K562 (cell line): ENCODE measurements around the gene SCAPER. TPM values are rescaled to one million over a fixed set of nuclear protein-coding genes. Genes with fewer than 3 reads are reported as not detected.
"Not testable (repeated sequence)": the region's sequence is repeated elsewhere in the genome, so short reads cannot be mapped to it uniquely, and the experiment has no call there.

Experiments used
- ATAC-seq: fragments of 200-7000 bp; cut with Tn5 transposase; 3 replicates; pipeline ENCODE4 v1.9.1; 2020; ENCODE audit warnings: moderate library complexity
- BruUV-seq: library from RNA; stranded (reverse); fragments of 400-500 nt; replicated peaks from 2 replicates; lab custom pipeline; 2021; lab: Mats Ljungman, UMichigan
- CTCF ChIA-PET: fragments of 300-600 bp; formaldehyde crosslinking; extraction: SDS; loops from one replicate; lab custom pipeline; 2021; ENCODE audit warnings: low intra/inter-chr PET ratio; lab: Yijun Ruan, JAX
- POLR2A ChIA-PET: fragments of 300-600, 350-650 bp; sonication (Branson Sonifier 250); formaldehyde crosslinking; extraction: SDS; loops from one replicate; lab custom pipeline; 2021; ENCODE audit warnings: antibody characterized with exemption, inconsistent platforms; lab: Yijun Ruan, JAX
- DNase-seq, 4 experiments: peaks; one replicate each; pipeline versions ENCODE4 v3.0.0 to v3.0.0-alpha.2; 2011 to 2018; ENCODE audit warnings: low spot score in 3 of 4, mixed read lengths in 3 of 4; ENCODE audit errors: extremely low read depth in 1 of 4
- FAIRE-seq: peaks from 2 replicates; lab custom pipeline; 2011; peaks lifted over from hg19 to GRCh38; lab: Jason Lieb, UNC
- H2AFZ ChIP-seq: 2 replicates; pipeline ENCODE4 v1.6.0; 2011; ENCODE audit warnings: low read depth, low read length, control low read depth, inconsistent platforms
- H3K27ac ChIP-seq: fragments of 200-600 bp; 3 replicates; pipeline ENCODE4 v1.8.0; 2011; ENCODE audit warnings: low read depth, mild to moderate bottlenecking, control low read depth, inconsistent platforms, low read length, moderate library complexity, mixed read lengths; ENCODE audit errors: extremely low read depth
- H3K27me3 ChIP-seq, 2 experiments: fragments of 300-600 bp in 1 of 2; 2 replicates in 1 of 2; 3 replicates in 1 of 2; pipeline versions ENCODE4 v1.6.0 to v1.8.0; 2011; ENCODE audit warnings: inconsistent platforms in 2 of 2, low read length in 2 of 2, mild to moderate bottlenecking in 1 of 2, mixed read lengths in 1 of 2, moderate library complexity in 1 of 2; ENCODE audit not compliant: control insufficient read depth in 2 of 2, insufficient read depth in 2 of 2
- H3K36me3 ChIP-seq: fragments of 300-600 bp; 3 replicates; pipeline ENCODE4 v1.8.0; 2011; ENCODE audit warnings: mild to moderate bottlenecking, low read length, inconsistent platforms; ENCODE audit not compliant: control insufficient read depth, insufficient read depth
- H3K4me1 ChIP-seq, 2 experiments: fragments of 200-600 bp in 1 of 2; replicated peaks in 1 of 2; 2 replicates in 1 of 2; 3 replicates in 1 of 2; pipeline versions ENCODE4 v1.5.1 to v1.8.0; 2011; ENCODE audit warnings: inconsistent platforms in 2 of 2, low read length in 2 of 2, mild to moderate bottlenecking in 1 of 2, mixed read lengths in 1 of 2, moderate library complexity in 1 of 2; ENCODE audit not compliant: control insufficient read depth in 2 of 2, insufficient read depth in 2 of 2
- H3K4me2 ChIP-seq: 2 replicates; pipeline ENCODE4 v1.6.1; 2011; ENCODE audit warnings: low read length, control low read depth, inconsistent platforms, mixed read lengths; ENCODE audit not compliant: insufficient read depth
- H3K4me3 ChIP-seq: fragments of 200-600 bp; sonication (generic), shearing (Covaris generic); 2 replicates; pipeline ENCODE4 v1.5.1; 2016; ENCODE audit warnings: control low read depth, inconsistent platforms
- H3K79me2 ChIP-seq: fragments of 200-600 bp; 3 replicates; pipeline ENCODE4 v1.8.0; 2011; ENCODE audit warnings: low read length, inconsistent platforms; ENCODE audit not compliant: control insufficient read depth, insufficient read depth
- H3K9ac ChIP-seq, 2 experiments: 2 replicates each; pipeline versions ENCODE4 v1.6.0 to v1.6.1; 2011; ENCODE audit warnings: low read depth in 2 of 2, low read length in 2 of 2, control low read depth in 1 of 2, inconsistent platforms in 1 of 2, mild to moderate bottlenecking in 1 of 2, mixed read lengths in 1 of 2; ENCODE audit not compliant: insufficient read depth in 1 of 2
- H3K9me1 ChIP-seq: one replicate; pipeline ENCODE4 v1.6.0; 2011; ENCODE audit warnings: inconsistent platforms, mild to moderate bottlenecking, low read length, moderate library complexity; ENCODE audit not compliant: control insufficient read depth, insufficient read depth
- H3K9me3 ChIP-seq: replicated peaks from 2 replicates; pipeline ENCODE4 v1.5.1; 2011; ENCODE audit warnings: low read depth, low read length, inconsistent platforms; ENCODE audit not compliant: control insufficient read depth, insufficient read depth
- H4K20me1 ChIP-seq: replicated peaks from 2 replicates; pipeline ENCODE4 v1.6.1; 2011; ENCODE audit warnings: low read length, inconsistent platforms, mixed read lengths; ENCODE audit not compliant: control insufficient read depth, insufficient read depth
- ADNP ChIP-seq: fragments of 200-800 bp; sonication (Bioruptor generic); IDR thresholded peaks from 2 replicates; pipeline ENCODE4 v1.6.1; 2016; ENCODE audit warnings: missing genetic modification characterization, missing compliant biosample characterization
- MCM2 ChIP-seq: fragments of 450-650 bp; IDR thresholded peaks from 2 replicates; pipeline ENCODE4 v1.6.1; 2017; ENCODE audit warnings: low read depth, mild to moderate bottlenecking
- MCM5 ChIP-seq: fragments of 450-650 bp; IDR thresholded peaks from 2 replicates; pipeline ENCODE4 v1.6.1; 2016; ENCODE audit warnings: low read depth
- WGBS: fragments of 100-300 bp; shearing (Covaris generic); methylation state at CpG from one replicate; pipeline ENCODE4 v1.1.6; 2016; ENCODE audit warnings: low coverage, mixed read lengths; ENCODE audit not compliant: insufficient coverage; ENCODE audit errors: missing lambda C conversion rate; 5-methylcytosine and 5-hydroxymethylcytosine counted together
- in situ Hi-C: fragments of 300-500 bp; cut with MboI; formaldehyde crosslinking; loops from 4 replicates; pipeline ENCODE4 v1.15.0; 2018; ENCODE audit warnings: inconsistent platforms, mixed read lengths
- intact Hi-C: fragments of 100-400 bp; cut with micrococcal nuclease; formaldehyde crosslinking; loops from 2 replicates; pipeline ENCODE4 v1.14.2; 2022
- polyA plus RNA-seq, 8 experiments: library from polyadenylated mRNA; depleted of rRNA in 4 of 8; stranded (reverse) in 5 of 8; unstranded in 3 of 8; fragments of >200 nt; fragmentation: Nextera tagmentation in 2 of 8; fragmentation: Illumina TruSeq in 1 of 8; extraction: Ambion mirVana in 2 of 8; extraction: Trizol in 1 of 8; gene quantifications; 2 replicates each; pipeline versions ENCODE4 v1.2.1 to v1.2.3, GENCODE V29; 2011 to 2014; ENCODE audit warnings: inconsistent platforms in 1 of 8, missing spikeins in 1 of 8
- total RNA-seq, 7 experiments: library from RNA; depleted of rRNA in 6 of 7; stranded (reverse); fragments of >200 nt in 6 of 7; fragmentation: Illumina TruSeq in 2 of 7; extraction: Trizol in 2 of 7; gene quantifications; 2 replicates each; pipeline versions ENCODE4 v1.2.1 to v1.2.3, GENCODE V29; 2011 to 2021; ENCODE audit warnings: low replicate concordance in 1 of 7
- TF ChIP-seq, protein P1 (sequence below), 3 experiments: fragments of 200-800 bp in 1 of 3; fragments of 250-450 bp in 1 of 3; fragments of 450-650 bp in 1 of 3; sonication (Bioruptor Pico) in 1 of 3; sonication (Bioruptor generic) in 1 of 3; formaldehyde crosslinking in 1 of 3; IDR thresholded peaks; 2 replicates each; pipeline versions ENCODE4 v1.6.1 to v1.8.0; 2016 to 2022; ENCODE audit warnings: mild to moderate bottlenecking in 2 of 3, missing genetic modification characterization in 2 of 3, missing compliant biosample characterization in 1 of 3, moderate library complexity in 1 of 3

Gene SCAPER
- total and polyA plus RNA-seq, 9 of the 15 experiments (the other 6 are each of a cell fraction or from before 2014, with no cell fraction given), result 1.3 to 5.7 (median 3.2) TPM

DNA sequence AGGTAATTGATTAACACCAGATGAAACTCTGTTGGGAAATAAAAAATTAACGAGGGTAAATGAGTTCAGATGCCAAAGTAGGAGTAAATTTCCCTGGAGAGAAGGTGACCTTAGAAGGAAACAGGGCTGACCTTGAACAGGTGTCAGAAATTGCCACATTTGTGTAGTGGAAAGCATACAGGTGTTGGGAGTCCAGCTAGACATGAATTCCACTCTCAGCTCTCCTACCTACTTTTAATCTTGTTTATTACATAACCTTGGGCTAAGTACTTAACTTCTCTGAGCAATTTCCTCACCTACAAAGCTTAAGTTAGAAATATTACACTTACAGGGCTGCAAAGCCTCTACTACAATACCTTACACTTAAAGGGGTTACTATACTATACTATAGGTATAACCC is 472.5 kb downstream of the SCAPER start (continued):
- TF ChIP-seq, protein P1, sequence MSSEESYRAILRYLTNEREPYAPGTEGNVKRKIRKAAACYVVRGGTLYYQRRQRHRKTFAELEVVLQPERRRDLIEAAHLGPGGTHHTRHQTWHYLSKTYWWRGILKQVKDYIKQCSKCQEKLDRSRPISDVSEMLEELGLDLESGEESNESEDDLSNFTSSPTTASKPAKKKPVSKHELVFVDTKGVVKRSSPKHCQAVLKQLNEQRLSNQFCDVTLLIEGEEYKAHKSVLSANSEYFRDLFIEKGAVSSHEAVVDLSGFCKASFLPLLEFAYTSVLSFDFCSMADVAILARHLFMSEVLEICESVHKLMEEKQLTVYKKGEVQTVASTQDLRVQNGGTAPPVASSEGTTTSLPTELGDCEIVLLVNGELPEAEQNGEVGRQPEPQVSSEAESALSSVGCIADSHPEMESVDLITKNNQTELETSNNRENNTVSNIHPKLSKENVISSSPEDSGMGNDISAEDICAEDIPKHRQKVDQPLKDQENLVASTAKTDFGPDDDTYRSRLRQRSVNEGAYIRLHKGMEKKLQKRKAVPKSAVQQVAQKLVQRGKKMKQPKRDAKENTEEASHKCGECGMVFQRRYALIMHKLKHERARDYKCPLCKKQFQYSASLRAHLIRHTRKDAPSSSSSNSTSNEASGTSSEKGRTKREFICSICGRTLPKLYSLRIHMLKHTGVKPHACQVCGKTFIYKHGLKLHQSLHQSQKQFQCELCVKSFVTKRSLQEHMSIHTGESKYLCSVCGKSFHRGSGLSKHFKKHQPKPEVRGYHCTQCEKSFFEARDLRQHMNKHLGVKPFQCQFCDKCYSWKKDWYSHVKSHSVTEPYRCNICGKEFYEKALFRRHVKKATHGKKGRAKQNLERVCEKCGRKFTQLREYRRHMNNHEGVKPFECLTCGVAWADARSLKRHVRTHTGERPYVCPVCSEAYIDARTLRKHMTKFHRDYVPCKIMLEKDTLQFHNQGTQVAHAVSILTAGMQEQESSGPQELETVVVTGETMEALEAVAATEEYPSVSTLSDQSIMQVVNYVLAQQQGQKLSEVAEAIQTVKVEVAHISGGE (CRISPR knock-in tag; IDR thresholded peaks at IDR 0.05), result no peak
- TF ChIP-seq ADNP (tag), result no peak

DNA sequence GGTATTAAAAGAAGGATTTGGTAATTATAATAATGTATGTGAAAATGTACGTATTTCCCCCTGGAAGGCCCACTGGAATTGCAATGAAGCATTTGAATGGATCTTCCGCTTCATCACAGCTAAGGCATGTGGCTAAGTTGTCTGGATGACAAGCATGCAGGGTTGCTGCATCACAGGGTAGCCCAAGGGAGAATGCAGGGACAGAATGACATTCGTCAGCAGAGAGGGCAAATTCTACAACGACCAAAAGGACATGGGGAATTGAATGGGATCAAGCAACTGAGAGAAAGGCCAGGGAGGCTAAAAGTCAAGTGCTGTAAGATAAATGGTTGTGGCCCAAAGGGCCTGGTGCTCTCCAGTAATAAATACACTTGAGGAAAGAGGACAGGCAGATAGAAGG is 473.2 kb downstream of the SCAPER start:
- no peak for TF ChIP-seq MCM2
- no peak for TF ChIP-seq MCM5
- H3K27ac ChIP-seq, result no peak overlapping the region
- H3K4me2 ChIP-seq, result no peak overlapping the region
- no peak overlapping the region for H2AFZ ChIP-seq
- H3K9me3 ChIP-seq, result no peaks in the 10 kb centered on the region
- whole genome bisulfite sequencing, result 3% methylated on average over 4 of the region's 4 CpGs
- no peaks in the 10 kb centered on the region for H3K79me2 ChIP-seq
- H3K36me3 ChIP-seq, result no peaks in the 10 kb centered on the region
- no peaks in the 10 kb centered on the region for H3K9me1 ChIP-seq
- in situ Hi-C loops (no loop called here), intact Hi-C loops (no loop called here)
- CTCF ChIA-PET, result no interaction called here
- POLR2A ChIA-PET, result no interaction called here
- no peak for DNase-seq
- no peaks in the 10 kb centered on the region for H3K27me3 ChIP-seq
- H3K9ac ChIP-seq, result no peak overlapping the region
- ATAC-seq, result no peak
- FAIRE-seq, result no peak
- H3K4me3 ChIP-seq, result no peak overlapping the region
- no peaks in the 10 kb centered on the region for H3K4me1 ChIP-seq
- no TSS peak for BruUV-seq
- H4K20me1 ChIP-seq, result no peaks in the 10 kb centered on the region

DNA sequence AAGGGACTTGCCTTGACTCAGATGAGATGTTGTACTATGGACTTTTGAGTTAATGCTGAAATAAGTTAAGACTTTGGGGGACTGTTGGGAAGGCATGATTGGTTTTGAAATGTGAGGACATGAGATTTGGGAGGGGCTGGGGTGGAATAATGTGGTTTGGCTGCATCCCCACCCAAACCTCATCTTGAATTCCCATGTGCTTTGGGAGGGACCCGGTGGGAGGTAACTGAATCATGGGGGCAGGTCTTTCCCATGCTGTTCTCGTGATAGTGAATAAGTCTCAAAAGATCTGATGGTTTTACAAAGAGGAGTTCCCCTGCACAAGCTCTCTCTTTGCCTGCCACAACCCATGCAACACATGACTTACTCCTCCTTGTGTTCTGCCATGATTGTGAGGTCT is 474.4 kb downstream of the SCAPER start:
- H3K9me1 ChIP-seq, in situ Hi-C loops, BruUV-seq, FAIRE-seq, H4K20me1 ChIP-seq, H3K4me3 ChIP-seq, H3K27me3 ChIP-seq, H3K4me2 ChIP-seq, H3K36me3 ChIP-seq, intact Hi-C loops, POLR2A ChIA-PET, H2AFZ ChIP-seq, H3K27ac ChIP-seq, H3K9ac ChIP-seq, DNase-seq, H3K9me3 ChIP-seq, H3K79me2 ChIP-seq, ATAC-seq, CTCF ChIA-PET, H3K4me1 ChIP-seq: not testable (repeated sequence)
- WGBS, result 0% methylated on average over 2 of the region's 2 CpGs
